Adipocyte (in vitro differentiated cells): ENCODE results near the gene ZBTB7C.
A peak's percentile ranks its signal among the peaks of the same experiment; 100 is the strongest.

Experiments used
- DNase-seq: peaks from one replicate; pipeline ENCODE4 v3.0.0-alpha.2; 2015; ENCODE audit warnings: low read depth
- H3K27me3 ChIP-seq: replicated peaks from 2 replicates; pipeline ENCODE4 v1.7.0; 2013; ENCODE audit warnings: mild to moderate bottlenecking, low read length, moderate library complexity; ENCODE audit not compliant: control insufficient read depth, insufficient read depth
- H3K36me3 ChIP-seq: 2 replicates; pipeline ENCODE4 v1.7.0; 2013; ENCODE audit warnings: low read length, mild to moderate bottlenecking, moderate library complexity; ENCODE audit not compliant: control insufficient read depth, insufficient read depth, severe bottlenecking
- H3K4me1 ChIP-seq: 2 replicates; pipeline ENCODE4 v1.7.0; 2013; ENCODE audit warnings: mild to moderate bottlenecking, low read length, moderate library complexity; ENCODE audit not compliant: control insufficient read depth, insufficient read depth
- H3K4me3 ChIP-seq: 2 replicates; pipeline ENCODE4 v1.7.0; 2013; ENCODE audit warnings: mild to moderate bottlenecking, low read length, moderate library complexity
- H3K9ac ChIP-seq: 2 replicates; pipeline ENCODE4 v1.7.0; 2013; ENCODE audit warnings: mild to moderate bottlenecking, low read length, moderate library complexity
- H3K9me3 ChIP-seq: 2 replicates; pipeline ENCODE4 v1.7.0; 2013; ENCODE audit warnings: mild to moderate bottlenecking, low read length, moderate library complexity; ENCODE audit not compliant: control insufficient read depth

ZBTB7C gene

DNA sequence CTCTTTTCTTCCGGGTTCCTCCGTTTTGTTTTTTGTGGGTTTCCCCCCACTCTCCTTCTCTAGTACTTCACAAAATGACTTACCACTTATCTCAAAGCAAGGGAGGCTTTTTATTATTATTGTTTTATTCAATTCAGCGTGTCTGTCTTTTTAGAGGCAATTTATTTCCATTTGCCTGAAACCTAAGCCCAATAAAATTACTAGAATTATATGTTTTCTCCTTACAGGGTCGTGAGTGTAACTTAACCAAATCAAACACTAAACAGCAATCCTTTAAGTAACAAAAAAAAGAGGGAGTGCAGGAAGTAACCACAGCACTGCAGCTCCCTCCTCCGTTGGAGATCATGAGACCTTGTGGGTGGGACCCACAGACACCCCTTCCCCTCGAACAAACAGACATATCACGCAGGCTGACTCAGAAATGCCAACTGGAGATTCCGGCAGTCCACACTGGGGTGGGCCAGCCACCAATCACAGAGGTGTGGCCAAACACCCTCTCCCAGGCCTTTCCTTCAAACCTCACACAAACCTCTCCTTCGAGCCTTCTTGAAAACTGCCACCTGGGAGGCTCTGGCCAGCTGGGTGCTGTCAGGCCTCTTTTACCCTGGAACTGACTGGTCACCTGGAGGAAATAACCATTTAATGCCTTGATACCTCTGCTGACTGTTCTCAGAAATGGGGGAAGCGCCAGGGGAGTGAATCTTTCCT lies 271.7 kb downstream of the ZBTB7C start:
- DNase-seq, result no peak

DNA sequence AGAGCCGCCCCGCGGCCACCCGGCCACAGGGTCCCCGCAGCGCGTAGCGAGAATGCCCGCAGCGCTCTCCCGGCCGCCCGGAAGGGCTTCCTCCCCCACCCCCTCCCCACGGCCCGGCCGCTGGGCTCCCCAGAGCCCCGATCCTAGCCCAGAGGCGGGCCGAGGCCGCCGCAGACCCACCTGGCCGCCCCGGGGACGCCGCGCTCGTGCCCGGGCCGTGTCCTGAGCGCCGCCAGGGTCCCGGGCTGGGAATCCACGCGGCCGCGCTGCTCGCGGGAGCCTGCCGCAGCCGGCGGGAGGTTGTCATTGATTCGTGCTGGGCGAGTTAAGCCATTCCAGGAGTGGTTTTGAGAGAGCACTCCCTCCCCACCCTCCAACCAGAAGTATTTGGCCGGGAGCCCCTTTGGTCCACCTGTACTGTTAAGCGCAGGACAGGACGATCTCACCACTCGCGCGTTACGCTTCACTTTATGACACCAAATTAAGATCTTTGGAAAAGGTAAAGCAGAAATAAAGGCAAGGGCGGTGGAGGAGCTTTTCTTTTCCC lies 272.3 kb downstream of the ZBTB7C start:
- Histone ChIP-seq H3K9ac (peak overlapping the region; percentile 45), H3K27me3 (peaks cover 27% of the 10 kb centered on the region), H3K4me1 (peaks cover 16% of the 10 kb centered on the region), H3K36me3 (no peaks in the 10 kb centered on the region), H3K4me3 (peak overlapping the region; percentile 77), H3K9me3 (no peaks in the 10 kb centered on the region)
- peak; percentile 15 for DNase-seq

More for the DNA sequence above, 271.7 kb downstream of the ZBTB7C start:
- Histone ChIP-seq H3K4me1 (peaks cover 16% of the 10 kb centered on the region), H3K36me3 (no peaks in the 10 kb centered on the region), H3K27me3 (peaks cover 27% of the 10 kb centered on the region), H3K9ac (no peak overlapping the region), H3K4me3 (peak overlapping the region; percentile 77), H3K9me3 (no peaks in the 10 kb centered on the region)

DNA sequence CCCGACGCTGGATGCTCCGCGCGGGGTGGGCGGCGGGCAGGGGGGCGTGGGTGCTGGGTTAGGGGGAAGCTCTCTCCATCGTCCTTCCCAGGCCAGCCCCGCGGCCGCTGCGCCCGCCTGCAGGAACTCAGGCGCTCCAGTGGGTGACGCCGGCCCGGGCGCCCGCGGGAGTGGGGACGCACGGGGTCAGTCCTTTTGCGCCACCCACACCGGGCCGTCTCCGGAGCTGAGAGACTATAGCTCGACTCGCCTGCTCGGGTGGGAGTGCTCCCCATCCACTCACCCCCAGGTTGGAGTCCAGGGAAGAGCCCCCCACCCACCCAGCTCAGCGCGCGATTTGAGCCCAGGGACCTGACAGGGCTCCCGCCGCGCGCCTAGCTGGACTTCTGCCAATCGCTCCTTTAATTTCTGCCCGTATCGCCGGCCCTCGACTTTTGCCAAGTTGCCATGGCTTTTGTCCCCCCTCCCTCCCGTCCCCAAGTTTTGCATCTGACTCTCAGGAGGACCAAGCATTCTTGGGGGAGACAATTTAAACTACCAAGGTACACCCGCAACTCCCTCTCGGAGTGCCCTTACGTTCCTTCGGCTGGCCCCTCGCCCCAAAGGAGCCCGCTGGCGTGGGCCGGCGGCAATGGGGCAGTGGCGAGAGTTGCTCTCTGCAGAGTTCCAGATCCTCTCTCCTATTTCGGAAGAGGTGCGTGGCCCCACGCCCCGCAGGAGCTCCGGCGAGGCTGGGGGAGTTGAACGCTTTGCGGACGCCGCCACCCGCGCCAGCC lies 272.9 kb downstream of the ZBTB7C start:
- Histone ChIP-seq H3K9ac (peak overlapping the region; percentile 45), H3K9me3 (no peaks in the 10 kb centered on the region), H3K4me1 (peaks cover 16% of the 10 kb centered on the region), H3K36me3 (no peaks in the 10 kb centered on the region), H3K27me3 (peaks cover 27% of the 10 kb centered on the region), H3K4me3 (peak overlapping the region; percentile 77)
- peak; percentile 6 for DNase-seq

DNA sequence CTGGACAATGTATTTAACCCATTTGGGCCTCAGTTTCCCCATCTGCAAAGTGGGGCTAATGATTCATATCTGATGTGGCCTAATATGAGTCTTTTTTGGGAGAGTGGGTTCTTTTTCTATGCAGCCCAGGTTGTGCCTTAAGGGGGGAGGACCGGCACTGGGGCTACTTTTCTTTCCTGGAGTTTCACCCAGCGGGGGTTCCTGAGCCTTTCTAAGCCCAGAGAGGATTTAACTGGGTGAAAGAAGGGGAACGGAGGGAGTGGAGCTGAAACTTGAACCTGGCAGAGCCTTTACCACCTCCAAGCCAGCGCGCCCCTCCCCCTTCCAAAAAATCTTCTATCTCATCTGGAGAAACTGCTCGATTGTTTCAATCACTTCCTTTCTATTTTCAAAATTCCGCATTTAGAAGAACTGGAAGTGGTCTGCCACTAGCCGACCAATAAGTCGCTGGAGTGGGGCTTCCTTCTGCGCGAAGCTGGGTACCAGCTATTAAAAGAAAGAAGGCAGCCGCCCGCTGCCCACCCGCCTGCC lies 273.7 kb downstream of the ZBTB7C start:
- no peaks in the 10 kb centered on the region for H3K36me3 ChIP-seq

DNA sequence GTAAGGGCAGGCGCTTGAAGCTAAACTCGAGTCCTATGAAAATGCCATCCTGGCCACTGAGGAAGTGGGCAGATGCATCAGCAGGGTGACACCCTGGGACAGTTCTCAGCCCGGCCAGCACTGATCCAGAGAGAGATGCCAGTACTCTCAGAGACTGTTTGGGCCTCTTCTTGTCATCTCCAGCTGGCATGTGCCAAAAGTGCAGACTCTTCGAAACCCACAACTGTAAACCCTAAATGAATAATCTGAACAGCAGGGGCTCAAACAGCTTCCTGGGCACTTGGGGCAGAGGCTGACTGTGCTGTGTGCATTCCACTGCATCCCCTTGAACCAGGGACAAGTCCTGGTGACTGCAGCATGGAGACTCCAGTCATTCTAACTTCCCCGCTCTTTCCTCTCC lies 274.6 kb downstream of the ZBTB7C start:
- H3K4me3 ChIP-seq, result no peak overlapping the region
- no peaks in the 10 kb centered on the region for H3K9me3 ChIP-seq
- no peak for DNase-seq
- no peaks in the 10 kb centered on the region for H3K36me3 ChIP-seq
- H3K27me3 ChIP-seq, result peaks cover 27% of the 10 kb centered on the region
- H3K4me1 ChIP-seq, result peaks cover 16% of the 10 kb centered on the region
- H3K9ac ChIP-seq, result no peak overlapping the region

More for the DNA sequence above, 273.7 kb downstream of the ZBTB7C start:
- Histone ChIP-seq H3K27me3 (peaks cover 27% of the 10 kb centered on the region), H3K9ac (no peak overlapping the region), H3K4me1 (peaks cover 16% of the 10 kb centered on the region), H3K4me3 (no peak overlapping the region), H3K9me3 (no peaks in the 10 kb centered on the region)
- no peak for DNase-seq

DNA sequence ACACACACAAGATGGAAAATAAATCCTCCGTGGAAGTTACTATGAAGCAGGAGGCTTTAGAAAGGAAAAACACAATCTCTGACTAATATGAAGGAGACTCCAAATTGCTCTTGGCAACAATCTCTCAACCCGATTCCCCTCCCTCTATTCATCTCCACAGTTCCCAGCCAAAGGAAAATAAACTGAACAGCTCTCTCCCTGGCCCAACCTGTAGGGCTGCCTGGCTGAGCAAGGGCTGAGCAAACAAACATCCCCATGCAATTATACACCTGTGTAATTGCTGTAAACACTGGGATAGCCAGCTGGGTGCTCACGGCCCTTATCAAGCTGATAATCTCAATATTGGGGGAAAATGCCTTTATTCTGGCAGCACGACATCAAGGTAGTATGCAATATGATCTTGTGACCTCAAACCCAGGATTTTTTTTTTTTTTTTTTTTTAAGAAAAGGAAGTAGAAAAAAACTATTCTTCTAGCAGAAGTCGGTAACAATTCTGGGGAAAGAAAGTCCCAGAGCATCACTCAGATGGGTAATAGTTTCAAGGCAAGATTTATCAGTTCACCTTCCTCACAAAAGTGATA lies 275.4 kb downstream of the ZBTB7C start:
- H3K9me3 ChIP-seq, result no peaks in the 10 kb centered on the region
- H3K9ac ChIP-seq, result no peak overlapping the region
- no peaks in the 10 kb centered on the region for H3K36me3 ChIP-seq
- no peak overlapping the region for H3K4me3 ChIP-seq
- peaks cover 16% of the 10 kb centered on the region for H3K4me1 ChIP-seq
- DNase-seq, result no peak
- peaks cover 21% of the 10 kb centered on the region for H3K27me3 ChIP-seq

DNA sequence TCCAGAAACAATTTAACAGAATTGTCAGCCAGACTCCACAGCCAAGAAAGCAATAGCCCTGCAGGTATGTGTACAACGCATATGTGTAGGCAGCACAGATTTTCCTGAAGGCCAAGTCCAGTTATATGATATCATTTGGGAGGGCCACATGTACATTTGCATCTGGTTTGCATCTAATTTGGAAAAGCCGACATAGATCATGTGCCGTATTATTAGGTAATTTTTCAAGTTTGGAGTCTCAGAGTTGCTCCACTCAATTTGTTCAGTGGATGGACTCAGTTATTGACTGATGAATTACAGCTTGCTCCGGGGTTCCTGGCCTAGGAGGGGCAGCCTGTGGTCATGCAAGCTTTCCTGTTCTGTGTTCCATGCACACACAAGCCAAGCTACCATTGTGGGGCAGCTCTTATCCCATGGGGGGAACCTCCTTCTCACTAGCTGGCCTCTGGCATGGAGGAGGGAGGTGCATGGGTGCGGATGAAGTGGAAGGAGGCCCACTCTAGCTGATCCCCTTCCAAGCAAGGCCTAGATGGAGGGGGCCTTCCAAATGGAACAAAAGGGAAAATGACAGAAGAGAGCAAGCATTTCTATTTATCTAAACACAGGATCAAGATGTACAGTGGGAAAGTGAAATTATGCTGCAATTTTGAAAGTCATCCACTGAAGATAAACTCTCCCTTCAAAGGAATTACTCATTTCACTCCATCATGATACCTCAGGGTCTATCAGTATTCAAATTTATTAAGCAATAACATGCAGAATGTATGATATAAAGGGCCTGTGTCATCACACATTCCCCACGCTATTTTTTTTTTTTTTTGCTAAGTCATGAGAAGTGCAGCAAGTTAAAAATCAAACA lies 276.2 kb downstream of the ZBTB7C start:
- Histone ChIP-seq H3K27me3 (peaks cover 22% of the 10 kb centered on the region), H3K36me3 (no peaks in the 10 kb centered on the region), H3K4me1 (peaks cover 16% of the 10 kb centered on the region), H3K4me3 (no peak overlapping the region), H3K9me3 (no peaks in the 10 kb centered on the region), H3K9ac (no peak overlapping the region)
- DNase-seq, result no peak

DNA sequence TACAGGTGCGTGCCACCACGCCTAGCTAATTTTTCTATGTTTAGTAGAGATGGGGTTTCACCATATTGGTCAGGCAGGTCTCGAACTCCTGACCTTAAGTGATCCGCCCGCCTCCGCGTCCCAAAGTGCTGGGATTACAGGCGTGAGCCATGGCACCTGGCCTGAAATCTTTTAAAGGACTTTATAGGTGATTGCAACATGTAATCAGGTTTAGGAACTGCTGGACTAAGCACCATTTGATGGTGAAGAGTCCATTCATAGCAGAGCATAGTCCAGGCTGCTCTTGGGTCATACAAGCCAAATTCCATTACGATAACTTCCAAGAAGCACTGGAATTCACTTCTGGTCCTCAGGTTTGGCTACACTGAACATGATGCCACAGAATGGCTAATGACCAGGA lies 278.1 kb downstream of the ZBTB7C start:
- Histone ChIP-seq H3K9me3 (no peaks in the 10 kb centered on the region), H3K4me3 (no peak overlapping the region), H3K36me3 (no peaks in the 10 kb centered on the region), H3K4me1 (peaks cover 10% of the 10 kb centered on the region), H3K9ac (no peak overlapping the region), H3K27me3 (peaks cover 24% of the 10 kb centered on the region)
- no peak for DNase-seq

DNA sequence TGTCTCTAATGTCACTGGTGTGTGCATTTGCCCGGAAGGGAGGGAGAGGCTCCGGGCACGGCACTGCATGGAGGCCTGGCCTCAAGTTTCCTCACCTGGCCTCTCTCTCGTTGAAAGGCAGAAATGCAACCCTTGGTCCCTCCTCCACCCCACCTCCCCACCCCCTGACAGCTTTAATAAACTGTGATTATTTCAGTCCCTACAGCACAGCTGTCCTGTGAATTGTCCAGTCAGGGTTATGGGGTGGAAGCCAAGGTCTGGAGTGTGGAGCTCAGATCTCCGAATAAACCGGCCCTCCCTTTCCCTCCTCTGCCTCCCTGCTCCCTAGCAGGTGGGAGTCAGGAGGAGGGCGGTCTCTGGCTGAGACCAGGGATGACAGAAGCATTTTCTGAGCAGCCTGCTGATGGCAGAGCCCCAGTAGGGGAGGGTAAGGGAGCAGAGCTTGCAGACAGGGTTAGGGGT lies 279.5 kb downstream of the ZBTB7C start:
- Histone ChIP-seq H3K27me3 (peaks cover 34% of the 10 kb centered on the region), H3K9ac (no peak overlapping the region), H3K4me1 (peaks cover 10% of the 10 kb centered on the region), H3K9me3 (no peaks in the 10 kb centered on the region), H3K4me3 (no peak overlapping the region), H3K36me3 (no peaks in the 10 kb centered on the region)
- DNase-seq, result no peak

DNA sequence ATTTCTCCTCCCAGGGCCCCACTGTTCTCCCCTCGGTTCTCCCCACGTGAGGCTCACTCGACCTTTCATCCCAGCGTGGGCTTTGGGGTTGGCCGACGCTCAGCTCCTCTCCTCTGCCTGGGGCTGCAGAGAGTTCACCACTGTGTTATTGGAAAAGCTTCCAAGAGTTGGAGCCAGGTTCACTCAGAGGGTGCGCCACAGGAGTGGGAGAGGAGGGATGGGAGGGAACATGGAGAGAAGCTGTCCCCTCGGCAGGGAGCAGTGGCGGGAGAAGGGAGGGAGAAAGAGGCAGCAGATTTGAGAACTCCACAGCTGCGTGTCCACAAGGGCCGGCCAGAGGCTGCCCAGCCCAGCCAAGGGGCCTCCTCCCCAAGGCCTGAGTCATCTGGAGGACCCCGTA lies 281.6 kb downstream of the ZBTB7C start:
- Histone ChIP-seq H3K4me3 (no peak overlapping the region), H3K27me3 (peaks cover 43% of the 10 kb centered on the region), H3K36me3 (no peaks in the 10 kb centered on the region), H3K4me1 (no peaks in the 10 kb centered on the region), H3K9ac (no peak overlapping the region), H3K9me3 (no peaks in the 10 kb centered on the region)
- no peak for DNase-seq
